ENCODE data around the gene HSD3B7.
"Not testable (repeated sequence)": the region's sequence is repeated elsewhere in the genome, so short reads cannot be mapped to it uniquely, and the experiment has no call there.

The HSD3B7 gene

GRCh38 chr16:30984669-30985400 is at the start of gene HSD3B7:
HSD3B7 (plus strand) TSS chr16:30985207; CDS start chr16:30985659, 452 bp downstream.
- no peaks in the 10 kb centered on the region for H3K9me3 Mint-ChIP-seq
- H3K27me3 Mint-ChIP-seq, result no peaks in the 10 kb centered on the region
- DNase-seq (peak; percentile 63), ATAC-seq (replicated peaks) (peak; percentile 82 to 83)
- H3K4me3 Mint-ChIP-seq, result no peak within 1 kb of the TSS
- peaks cover 53 to 58% of the 10 kb centered on the region in 2 donors for H3K36me3 Mint-ChIP-seq
- no peak within 1 kb of the TSS for H3K27ac Mint-ChIP-seq
- H3K4me1 Mint-ChIP-seq, result peaks cover 8 to 21% of the 10 kb centered on the region in 2 donors

- H3K27me3 Mint-ChIP-seq, result no peaks in the 10 kb centered on the region
- DNase-seq, result no peak
- H3K4me1 Mint-ChIP-seq, result peaks cover 22 to 36% of the 10 kb centered on the region in 2 donors
- no peak for ATAC-seq (replicated peaks)
- H3K27ac Mint-ChIP-seq, result peak overlapping the region; percentile 42
- no peaks in the 10 kb centered on the region for H3K9me3 Mint-ChIP-seq
- no peak overlapping the region for H3K4me3 Mint-ChIP-seq
- peaks cover 19 to 46% of the 10 kb centered on the region in 2 donors for H3K36me3 Mint-ChIP-seq
These were observed 47.3 kb upstream of the HSD3B7 start for GRCh38 chr16:30937692-30938091.

GRCh38 chr16:30939571-30939970 is 45.4 kb upstream of the HSD3B7 start:
- not testable (repeated sequence) for H3K27ac Mint-ChIP-seq; ATAC-seq (replicated peaks); H3K27me3 Mint-ChIP-seq; H3K9me3 Mint-ChIP-seq; DNase-seq; H3K4me3 Mint-ChIP-seq
- Mint-ChIP-seq H3K36me3 (peaks cover 27 to 59% of the 10 kb centered on the region in 2 donors), H3K4me1 (peaks cover 24 to 37% of the 10 kb centered on the region in 2 donors)

GRCh38 chr16:30941600-30942425 is 43.2 kb upstream of the HSD3B7 start:
- peak overlapping the region; percentile 81 for H3K27ac Mint-ChIP-seq
- no peaks in the 10 kb centered on the region for H3K9me3 Mint-ChIP-seq
- ATAC-seq (replicated peaks) (peak; percentile 95 to 96), DNase-seq (peak; percentile 64)
- peaks cover 24 to 31% of the 10 kb centered on the region in 2 donors for H3K4me1 Mint-ChIP-seq
- no peaks in the 10 kb centered on the region for H3K27me3 Mint-ChIP-seq
- H3K36me3 Mint-ChIP-seq, result peaks cover 29 to 60% of the 10 kb centered on the region in 2 donors
- peak overlapping the region; percentile 71 to 77 for H3K4me3 Mint-ChIP-seq

- H3K27me3 Mint-ChIP-seq, result no peaks in the 10 kb centered on the region
These were observed 42.6 kb upstream of the HSD3B7 start for GRCh38 chr16:30942426-30942806.

GRCh38 chr16:30944352-30944751 is 40.7 kb upstream of the HSD3B7 start:
- peaks cover 28 to 53% of the 10 kb centered on the region in 2 donors for H3K36me3 Mint-ChIP-seq
- H3K4me1 Mint-ChIP-seq, result peaks cover 17 to 25% of the 10 kb centered on the region in 2 donors
- H3K4me3 Mint-ChIP-seq, result no peak overlapping the region
- ATAC-seq (replicated peaks) (no peak), DNase-seq (no peak)
- H3K27me3 Mint-ChIP-seq, result no peaks in the 10 kb centered on the region
- no peaks in the 10 kb centered on the region for H3K9me3 Mint-ChIP-seq
- no peak overlapping the region for H3K27ac Mint-ChIP-seq

More at GRCh38 chr16:30942426-30942806, 42.6 kb upstream of the HSD3B7 start:
- Mint-ChIP-seq H3K4me1 (peaks cover 20 to 26% of the 10 kb centered on the region in 2 donors), H3K36me3 (peaks cover 30 to 60% of the 10 kb centered on the region in 2 donors), H3K27ac (no peak overlapping the region), H3K4me3 (peak overlapping the region in 1 of 2 donors; percentile 77), H3K9me3 (no peaks in the 10 kb centered on the region)
- DNase-seq, result no peak
- peak; percentile 7 to 16 for ATAC-seq (replicated peaks)

GRCh38 chr16:30946671-30947540 is 38.1 kb upstream of the HSD3B7 start:
- H3K4me3 Mint-ChIP-seq, result no peak overlapping the region
- peaks cover 24 to 37% of the 10 kb centered on the region in 2 donors for H3K4me1 Mint-ChIP-seq
- H3K36me3 Mint-ChIP-seq, result peaks cover 31 to 40% of the 10 kb centered on the region in 2 donors
- no peaks in the 10 kb centered on the region for H3K27me3 Mint-ChIP-seq
- H3K9me3 Mint-ChIP-seq, result no peaks in the 10 kb centered on the region
- peak overlapping the region; percentile 51 for H3K27ac Mint-ChIP-seq
- no peak for ATAC-seq (replicated peaks)
- no peak for DNase-seq

- no peak for ATAC-seq (replicated peaks)
- peaks cover 20 to 31% of the 10 kb centered on the region in 2 donors for H3K4me1 Mint-ChIP-seq
- DNase-seq, result no peak
- no peaks in the 10 kb centered on the region for H3K9me3 Mint-ChIP-seq
- H3K27me3 Mint-ChIP-seq, result no peaks in the 10 kb centered on the region
- no peak overlapping the region for H3K27ac Mint-ChIP-seq
- H3K36me3 Mint-ChIP-seq, result peaks cover 31 to 36% of the 10 kb centered on the region in 2 donors
- no peak overlapping the region for H3K4me3 Mint-ChIP-seq
These were observed 37.5 kb upstream of the HSD3B7 start for GRCh38 chr16:30947541-30947858.

GRCh38 chr16:30947859-30948666 is 36.9 kb upstream of the HSD3B7 start:
- Mint-ChIP-seq H3K27ac (peak overlapping the region; percentile 14), H3K36me3 (peaks cover 31% of the 10 kb centered on the region in 2 donors), H3K4me3 (peak overlapping the region; percentile 94 to 96), H3K9me3 (no peaks in the 10 kb centered on the region), H3K4me1 (peaks cover 16 to 26% of the 10 kb centered on the region in 2 donors), H3K27me3 (no peaks in the 10 kb centered on the region)
- peak; percentile 19 to 20 for ATAC-seq (replicated peaks)
- DNase-seq, result no peak

- H3K4me3 Mint-ChIP-seq, result peak within 1 kb of the TSS; percentile 94 to 96
- DNase-seq (peak; percentile 72), ATAC-seq (replicated peaks) (peak; percentile 85 to 87)
- no peaks in the 10 kb centered on the region for H3K27me3 Mint-ChIP-seq
- peaks cover 33 to 34% of the 10 kb centered on the region in 2 donors for H3K36me3 Mint-ChIP-seq
- no peaks in the 10 kb centered on the region for H3K9me3 Mint-ChIP-seq
- H3K27ac Mint-ChIP-seq, result peak within 1 kb of the TSS; percentile 89
- peaks cover 23 to 35% of the 10 kb centered on the region in 2 donors for H3K4me1 Mint-ChIP-seq
These were observed 36.0 kb upstream of the HSD3B7 start, which contains the start of gene ORAI3 for GRCh38 chr16:30948667-30949649. ORAI3 (plus strand) TSS chr16:30949068; CDS start chr16:30949290, 222 bp downstream.

GRCh38 chr16:30949650-30950515 is 35.1 kb upstream of the HSD3B7 start:
- Mint-ChIP-seq H3K27ac (peak overlapping the region; percentile 88), H3K9me3 (no peaks in the 10 kb centered on the region), H3K4me1 (peaks cover 24 to 42% of the 10 kb centered on the region in 2 donors), H3K36me3 (peaks cover 24 to 26% of the 10 kb centered on the region in 2 donors), H3K27me3 (no peaks in the 10 kb centered on the region), H3K4me3 (peak overlapping the region; percentile 94 to 96)
- DNase-seq (peak; percentile 44), ATAC-seq (replicated peaks) (peak; percentile 65 to 68)

Measured in stimulated activated naive B cell treated with anti-CD40 and anti-IgM and Interleukin-4, amounts not matched to agents 10 μg/mL and 1 μg/mL and 100 μg/mL, for 72 hours (primary cell).